ENCODE data around the gene DACH2. TPM values are rescaled to one million over a fixed set of nuclear protein-coding genes. Genes with fewer than 3 reads are reported as not detected.
A peak's percentile ranks its signal among the peaks of the same experiment; 100 is the strongest.

Gene DACH2
- total and polyA plus RNA-seq, 9 of the 15 experiments (the other 6 are each of a cell fraction or from before 2014, with no cell fraction given), result not detected

- ChIA-PET CTCF (ENCODE audit: low intra/inter-chr PET ratio) (no interaction called here), POLR2A (no interaction called here)
- no peak overlapping the region for H3K27ac ChIP-seq (ENCODE audit: extremely low read depth, low read depth, low read length)
- ATAC-seq (no peak), DNase-seq (ENCODE audit: extremely low read depth in 1 of 4, low spot score in 3 of 4) (no peak), FAIRE-seq (no peak)
- no peaks in the 10 kb centered on the region for H3K4me1 ChIP-seq (replicated peaks in 1 of 2; ENCODE audit: control insufficient read depth in 2 of 2, insufficient read depth in 2 of 2, low read length in 2 of 2)
- in situ Hi-C loops (cut with MboI) (no loop called here), intact Hi-C loops (cut with micrococcal nuclease) (no loop called here)
- 0% methylated on average over 1 of the region's 1 CpG for WGBS (ENCODE audit: insufficient coverage, low coverage, missing lambda C conversion rate)
- no peaks in the 10 kb centered on the region for H3K79me2 ChIP-seq (ENCODE audit: control insufficient read depth, insufficient read depth, low read length)
- BruUV-seq (replicated peaks), result no TSS peak
- H2AFZ ChIP-seq (ENCODE audit: low read depth, low read length), result no peak overlapping the region
- H3K9me3 ChIP-seq (replicated peaks; ENCODE audit: control insufficient read depth, insufficient read depth, low read depth, low read length), result no peaks in the 10 kb centered on the region
- H3K27me3 ChIP-seq (ENCODE audit: control insufficient read depth in 2 of 2, insufficient read depth in 2 of 2, low read length in 2 of 2), result no peaks in the 10 kb centered on the region
- no peak overlapping the region for H3K9ac ChIP-seq (ENCODE audit: insufficient read depth in 1 of 2, low read depth in 2 of 2, low read length in 2 of 2)
- H3K36me3 ChIP-seq (ENCODE audit: control insufficient read depth, insufficient read depth, low read length), result no peaks in the 10 kb centered on the region
- no peaks in the 10 kb centered on the region for H4K20me1 ChIP-seq (replicated peaks; ENCODE audit: control insufficient read depth, insufficient read depth, low read length)
- no peak overlapping the region for H3K4me3 ChIP-seq
- TF ChIP-seq ZBTB8A (IDR thresholded peaks at IDR 0.05; ENCODE audit: partially characterized antibody), result no peak
- no peak for TF ChIP-seq TBP (optimal IDR thresholded peaks at IDR 0.05; ENCODE audit: low read depth, low read length)
- no peak for TF ChIP-seq MAFF (IDR thresholded peaks at IDR 0.05; ENCODE audit: low read length)
- TF ChIP-seq, protein P1, sequence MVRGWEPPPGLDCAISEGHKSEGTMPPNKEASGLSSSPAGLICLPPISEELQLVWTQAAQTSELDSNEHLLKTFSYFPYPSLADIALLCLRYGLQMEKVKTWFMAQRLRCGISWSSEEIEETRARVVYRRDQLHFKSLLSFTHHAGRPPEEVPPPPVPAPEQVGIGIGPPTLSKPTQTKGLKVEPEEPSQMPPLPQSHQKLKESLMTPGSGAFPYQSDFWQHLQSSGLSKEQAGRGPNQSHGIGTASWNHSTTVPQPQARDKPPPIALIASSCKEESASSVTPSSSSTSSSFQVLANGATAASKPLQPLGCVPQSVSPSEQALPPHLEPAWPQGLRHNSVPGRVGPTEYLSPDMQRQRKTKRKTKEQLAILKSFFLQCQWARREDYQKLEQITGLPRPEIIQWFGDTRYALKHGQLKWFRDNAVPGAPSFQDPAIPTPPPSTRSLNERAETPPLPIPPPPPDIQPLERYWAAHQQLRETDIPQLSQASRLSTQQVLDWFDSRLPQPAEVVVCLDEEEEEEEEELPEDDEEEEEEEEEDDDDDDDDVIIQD (CRISPR knock-in tag; IDR thresholded peaks at IDR 0.05), result no peak
- TF ChIP-seq XRCC5 (IDR thresholded peaks at IDR 0.05; ENCODE audit: low read depth, low read length), result no peak
- no peak for TF ChIP-seq TGIF2 (CRISPR knock-in tag; IDR thresholded peaks at IDR 0.05)
- TF ChIP-seq FOXM1 (IDR thresholded peaks at IDR 0.05; ENCODE audit: low read depth), result no peak
- TF ChIP-seq FOXM1 (CRISPR knock-in tag; IDR thresholded peaks at IDR 0.05; ENCODE audit: low read depth), result no peak
- TF ChIP-seq, protein P2, sequence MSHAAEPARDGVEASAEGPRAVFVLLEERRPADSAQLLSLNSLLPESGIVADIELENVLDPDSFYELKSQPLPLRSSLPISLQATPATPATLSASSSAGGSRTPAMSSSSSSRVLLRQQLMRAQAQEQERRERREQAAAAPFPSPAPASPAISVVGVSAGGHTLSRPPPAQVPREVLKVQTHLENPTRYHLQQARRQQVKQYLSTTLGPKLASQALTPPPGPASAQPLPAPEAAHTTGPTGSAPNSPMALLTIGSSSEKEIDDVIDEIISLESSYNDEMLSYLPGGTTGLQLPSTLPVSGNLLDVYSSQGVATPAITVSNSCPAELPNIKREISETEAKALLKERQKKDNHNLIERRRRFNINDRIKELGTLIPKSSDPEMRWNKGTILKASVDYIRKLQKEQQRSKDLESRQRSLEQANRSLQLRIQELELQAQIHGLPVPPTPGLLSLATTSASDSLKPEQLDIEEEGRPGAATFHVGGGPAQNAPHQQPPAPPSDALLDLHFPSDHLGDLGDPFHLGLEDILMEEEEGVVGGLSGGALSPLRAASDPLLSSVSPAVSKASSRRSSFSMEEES (CRISPR knock-in tag; IDR thresholded peaks at IDR 0.05), result peak; percentile 66
- no peak overlapping the region for H3K4me2 ChIP-seq (ENCODE audit: insufficient read depth, low read length)
- no peaks in the 10 kb centered on the region for H3K9me1 ChIP-seq (ENCODE audit: control insufficient read depth, insufficient read depth, low read length)
These were observed 49.6 kb downstream of the DACH2 start for GRCh38 chrX:86197815-86198214.

Data from K562 (cell line).